Stimulated activated CD8-positive, alpha-beta memory T cell treated with anti-CD3 and anti-CD28 coated beads, Interleukin-7, amount 100 ng/mL, for 48 hours (primary cell): ENCODE measurements around the gene S100A9.
"Not testable (repeated sequence)": the region's sequence is repeated elsewhere in the genome, so short reads cannot be mapped to it uniquely, and the experiment has no call there.

ENCODE experiments used
- DNase-seq, 2 donors: peaks; one replicate each; pipeline ENCODE4 v3.0.0-alpha.2; 2020; ENCODE audit warnings: low read depth in 1 of 2; ENCODE audit errors: extremely low read depth in 1 of 2

S100A9 gene

DNA sequence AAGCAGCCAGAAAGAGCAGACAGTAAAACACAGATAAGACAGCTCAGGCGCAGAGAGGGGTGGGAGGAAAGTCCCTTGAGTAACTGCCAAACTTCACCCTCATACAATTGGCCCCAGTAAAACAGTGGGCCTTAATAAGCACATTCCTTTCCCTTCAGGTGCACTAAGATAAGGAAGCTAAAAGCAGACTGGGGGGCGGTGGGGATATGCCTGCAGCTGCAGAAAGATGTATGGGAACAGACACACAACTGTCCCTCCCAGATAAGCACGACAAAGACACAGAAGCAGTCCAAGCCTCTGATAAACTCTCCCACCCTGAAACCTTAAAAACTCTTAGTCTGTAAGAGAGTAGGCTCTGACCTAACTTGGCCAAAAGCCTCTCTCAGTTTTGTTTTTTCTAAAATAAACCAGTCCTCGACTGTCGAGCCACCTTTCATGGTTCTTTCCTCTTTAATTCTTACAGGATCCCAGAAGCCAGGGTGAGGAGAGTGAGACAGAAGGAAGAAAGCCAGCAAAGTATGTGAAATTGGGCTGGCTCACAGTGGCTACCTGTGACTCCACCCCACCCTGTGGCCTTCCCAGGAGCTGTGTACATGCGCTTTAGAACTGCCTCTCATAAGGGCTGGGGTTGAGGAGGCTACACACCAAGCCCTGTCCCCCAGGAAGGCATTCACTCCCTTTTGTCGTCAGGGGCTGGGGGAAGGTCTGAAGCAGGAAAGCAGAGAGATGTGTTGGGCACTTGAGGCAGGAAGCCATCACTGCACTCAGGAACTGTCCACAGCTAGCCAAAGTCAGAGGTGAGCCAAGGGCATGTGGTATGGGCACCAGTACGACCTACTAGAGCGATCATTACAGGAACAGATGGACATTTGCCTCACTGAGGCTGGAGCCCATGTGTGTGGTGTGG, 13.6 kb upstream of the S100A9 start:
- no peak for DNase-seq

DNA sequence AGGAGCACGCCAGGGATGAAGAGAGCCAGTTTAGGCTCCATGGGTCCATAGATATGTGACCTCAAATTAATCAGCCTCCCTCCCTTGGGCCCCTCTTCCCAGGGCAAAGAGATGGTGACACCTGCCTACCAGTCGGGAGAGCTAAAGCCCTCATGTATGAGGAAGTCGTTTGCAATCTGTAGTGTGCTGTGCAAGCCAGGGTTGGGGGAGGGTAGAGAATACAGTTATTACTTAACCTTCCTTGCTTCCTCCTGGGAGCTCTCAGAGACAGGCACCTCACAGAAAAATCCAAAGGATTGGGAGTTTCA, 13.0 kb upstream of the S100A9 start:
- no peak for DNase-seq

DNA sequence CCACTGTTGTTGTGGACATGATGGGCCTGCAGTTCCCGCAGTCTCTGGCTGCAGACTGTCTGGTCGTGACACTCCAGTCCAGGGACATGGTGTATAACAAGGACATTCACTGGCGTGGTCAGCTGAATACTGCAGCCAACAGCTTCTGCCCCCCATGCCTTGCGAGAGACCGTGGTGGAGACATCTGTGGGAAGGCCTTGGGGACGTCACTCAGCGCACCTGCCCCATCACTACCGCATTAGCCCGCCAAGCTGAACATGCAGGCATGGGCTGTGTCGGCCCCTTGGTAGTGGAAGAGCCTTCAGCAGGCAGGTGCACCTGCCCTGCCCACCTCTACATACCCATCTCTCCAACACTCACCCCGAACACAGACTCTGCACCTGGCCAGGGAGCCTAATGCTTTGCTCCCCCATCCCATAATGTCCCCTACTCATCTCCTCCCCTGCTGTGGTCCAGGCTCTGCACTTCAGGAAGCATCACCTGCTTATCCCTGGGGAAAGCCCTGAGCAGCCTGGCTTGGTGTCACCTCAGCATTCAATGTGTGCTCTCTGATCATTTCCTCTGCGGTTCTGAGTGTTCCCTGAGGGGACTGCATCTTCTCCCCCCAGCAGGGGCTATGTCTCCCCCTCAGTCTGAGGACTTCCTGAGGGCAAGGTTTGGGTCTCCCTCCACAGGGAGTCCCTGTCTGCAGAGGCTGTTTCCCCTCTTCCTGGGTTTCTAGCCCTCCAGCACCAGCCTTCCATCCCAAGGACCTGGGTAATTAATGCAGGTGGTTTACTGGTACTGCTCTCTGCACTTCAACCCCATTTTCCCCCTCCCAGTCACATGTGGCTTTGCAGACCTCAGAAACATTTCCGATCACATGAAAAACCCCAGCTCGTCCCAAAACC, 12.2 kb upstream of the S100A9 start:
- no peak for DNase-seq

DNA sequence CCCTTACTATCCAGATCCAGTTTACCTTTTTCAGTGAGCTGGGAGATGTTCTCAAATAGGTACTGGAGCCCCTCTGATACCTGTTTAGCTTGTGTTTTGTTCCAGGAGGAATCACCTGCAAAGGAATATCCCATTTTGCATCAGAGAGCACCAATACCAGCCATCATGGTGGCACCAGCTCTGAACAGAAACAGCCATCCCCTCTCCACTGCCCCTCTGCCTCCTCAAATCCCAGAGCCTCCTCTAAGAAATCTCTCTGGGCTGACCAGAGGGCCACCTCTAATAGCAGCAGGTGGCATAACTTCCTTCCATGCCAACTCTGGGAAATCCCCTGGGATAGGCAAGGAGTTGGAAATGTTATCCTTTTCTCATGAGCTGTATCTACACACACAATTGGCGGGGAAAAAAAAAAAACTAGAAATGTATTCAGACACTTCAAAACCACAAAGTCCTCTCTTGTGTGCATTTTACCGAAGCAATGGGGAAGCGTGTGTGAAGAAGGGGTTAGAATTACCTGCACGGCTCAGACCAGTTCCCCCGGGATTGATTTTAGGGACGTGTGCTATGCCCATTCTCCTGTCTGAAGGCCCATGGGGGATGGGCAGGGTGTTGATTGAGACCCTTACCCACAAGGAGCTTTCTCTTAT, 11.5 kb upstream of the S100A9 start:
- no peak for DNase-seq

DNA sequence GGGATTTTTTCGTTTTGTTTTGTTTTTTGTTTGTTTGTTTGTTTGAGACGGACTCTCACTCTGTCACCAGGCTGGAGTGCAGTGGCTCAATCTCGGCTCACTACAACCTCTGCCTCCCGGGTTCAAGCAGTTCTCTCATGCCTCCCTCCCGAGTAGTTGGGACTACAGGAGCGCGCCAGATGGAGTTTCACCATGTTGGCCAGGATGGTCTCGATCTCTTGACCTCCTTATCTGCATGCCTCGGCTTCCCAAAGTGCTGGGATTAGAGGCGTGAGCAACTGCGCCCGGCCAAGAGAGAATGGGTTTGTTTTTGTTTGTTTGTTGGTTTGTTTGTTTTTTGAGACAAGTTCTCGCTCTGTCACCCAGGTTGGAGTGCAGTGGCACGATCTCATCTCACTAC, 10.6 kb upstream of the S100A9 start:
- not testable (repeated sequence) for DNase-seq

DNA sequence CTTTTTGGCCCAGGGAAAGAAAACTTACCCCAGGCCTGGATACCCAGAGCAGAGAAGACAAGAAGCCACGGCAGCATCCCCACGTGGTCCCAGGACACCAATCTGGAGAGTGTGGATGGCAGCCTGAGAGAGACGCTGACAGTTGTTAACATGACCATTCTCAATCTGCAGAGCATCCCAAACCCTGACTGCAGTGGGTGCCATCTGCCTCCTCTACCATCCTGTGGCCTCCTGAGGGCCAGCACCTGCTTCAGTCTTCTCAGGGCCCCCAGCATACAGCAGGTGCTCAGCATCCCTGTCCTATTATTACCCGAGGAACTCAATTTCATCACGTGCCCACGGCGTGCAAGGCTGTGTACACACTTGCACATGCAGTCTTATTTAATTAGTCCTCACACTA, 9.8 kb upstream of the S100A9 start:
- no peak for DNase-seq

DNA sequence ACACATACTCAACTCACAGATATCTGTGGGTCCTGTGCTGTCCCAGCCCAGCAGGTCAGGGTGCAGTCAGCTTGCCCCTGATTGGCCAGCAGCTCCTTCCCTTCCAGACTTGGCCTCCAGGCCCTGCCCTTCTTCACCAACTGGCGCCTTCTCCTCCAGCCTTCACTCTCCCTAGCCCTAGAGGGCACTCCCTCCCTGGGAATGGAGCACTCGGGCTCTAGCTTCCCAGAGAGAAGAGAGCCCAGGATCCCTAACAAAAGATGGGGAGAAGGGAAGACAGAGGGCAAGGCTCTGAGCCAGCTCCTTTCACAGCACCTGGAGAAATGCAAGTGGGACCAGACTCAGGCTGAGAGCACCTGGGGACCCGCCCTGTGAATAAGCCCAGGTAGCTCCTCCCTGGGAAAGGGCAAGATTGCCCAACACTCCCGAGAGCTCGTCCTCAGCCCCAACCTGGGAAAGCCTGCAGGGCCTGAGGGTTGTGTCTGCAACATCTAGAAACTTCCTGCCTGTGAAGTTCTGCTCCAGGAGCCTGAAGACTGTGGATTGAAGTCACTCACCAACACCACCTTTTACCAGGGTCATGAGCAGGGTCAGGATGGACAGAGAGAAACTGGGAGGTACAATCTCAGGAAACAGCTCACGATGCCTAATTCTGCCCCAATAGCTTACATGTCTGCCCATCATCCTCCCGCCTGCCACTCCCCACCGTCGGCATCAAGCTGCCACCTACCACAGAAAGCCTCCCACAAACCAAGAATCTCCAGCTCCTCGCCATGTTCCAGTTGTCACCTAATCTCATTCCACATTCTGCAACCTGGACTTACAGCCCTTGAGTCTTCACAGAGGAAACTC, 8.9 kb upstream of the S100A9 start, which contains the start of gene PGLYRP4:
PGLYRP4 (minus strand) TSS at position 331 of the 852 bp plus-strand sequence. CDS start 909 bp downstream, outside the sequence.
- no peak for DNase-seq

DNA sequence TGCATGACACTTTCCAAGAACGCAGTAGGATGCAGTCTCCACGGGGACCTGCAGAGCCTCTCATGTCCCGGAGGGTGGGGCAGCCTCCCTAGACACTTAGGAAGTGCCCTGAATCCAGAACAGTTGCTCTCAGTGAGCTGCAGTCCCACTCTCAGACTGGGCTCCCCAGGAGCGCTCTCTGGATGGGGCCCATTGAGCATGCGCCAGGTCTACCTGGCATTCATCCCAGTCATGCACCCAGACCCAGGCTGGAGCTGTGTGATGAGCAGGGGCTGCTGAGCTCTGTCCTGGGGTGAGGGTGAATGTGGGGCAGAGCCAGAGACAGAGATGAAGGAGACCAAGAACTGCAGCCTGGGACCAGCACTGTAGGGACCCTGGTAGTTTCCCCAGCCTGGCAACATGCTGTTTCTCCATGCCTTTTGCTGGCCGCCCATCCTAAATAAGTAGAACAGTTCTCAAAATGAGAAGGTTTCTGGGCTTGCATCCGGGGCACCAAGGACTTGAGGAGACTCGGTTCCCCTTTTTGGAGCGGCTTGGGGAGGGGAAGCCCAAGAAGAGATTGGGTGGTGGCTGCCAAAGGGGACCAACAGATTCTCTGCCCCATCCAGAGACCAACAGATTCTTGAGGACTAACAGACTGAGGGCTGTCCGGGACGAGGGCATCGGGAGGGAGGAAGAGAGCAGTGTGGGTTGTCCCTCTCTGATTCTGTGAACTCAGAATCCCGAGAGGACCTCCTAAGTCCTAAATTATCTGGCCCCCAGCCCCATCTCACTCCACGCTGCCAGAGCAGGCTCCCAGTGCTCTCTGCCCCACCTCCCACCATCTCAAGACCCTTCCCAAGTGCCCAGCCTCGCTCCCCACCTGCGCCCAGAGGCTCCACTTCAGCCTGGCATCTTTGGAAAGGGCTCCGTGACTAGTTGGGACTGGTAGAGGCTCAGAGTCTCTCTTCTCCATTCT, 8.0 kb upstream of the S100A9 start:
- no peak for DNase-seq

DNA sequence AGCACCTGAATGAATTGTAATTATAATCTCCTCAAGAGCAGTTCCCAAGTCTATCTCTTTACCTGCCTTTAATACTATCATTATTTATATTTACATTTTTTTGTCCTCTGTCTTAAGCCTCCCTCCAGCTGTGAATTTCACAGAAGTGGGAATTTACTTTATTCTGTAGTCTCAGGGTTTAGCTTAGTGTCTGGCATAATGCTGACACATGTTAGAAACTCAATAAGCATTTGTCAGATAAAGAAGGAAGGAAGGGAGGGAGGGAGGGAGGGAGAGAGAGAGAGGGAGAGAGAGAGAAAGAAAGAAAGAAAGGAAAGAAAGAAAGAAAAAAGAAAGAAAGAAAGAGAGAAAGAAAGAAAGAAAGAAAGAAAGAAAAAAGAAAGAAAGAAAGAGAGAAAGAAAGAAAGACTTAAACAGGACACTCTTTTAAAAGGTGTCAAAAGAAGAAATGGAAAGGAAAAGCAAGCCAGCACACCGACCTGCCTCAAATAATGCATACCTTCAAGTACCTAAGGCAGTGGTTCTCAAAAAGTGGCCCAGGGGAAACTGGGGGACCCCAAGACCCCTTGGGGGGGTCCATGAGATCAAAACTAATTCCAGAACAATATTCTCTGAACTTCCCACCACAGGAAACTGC, 7.2 kb upstream of the S100A9 start:
- DNase-seq = no peak

DNA sequence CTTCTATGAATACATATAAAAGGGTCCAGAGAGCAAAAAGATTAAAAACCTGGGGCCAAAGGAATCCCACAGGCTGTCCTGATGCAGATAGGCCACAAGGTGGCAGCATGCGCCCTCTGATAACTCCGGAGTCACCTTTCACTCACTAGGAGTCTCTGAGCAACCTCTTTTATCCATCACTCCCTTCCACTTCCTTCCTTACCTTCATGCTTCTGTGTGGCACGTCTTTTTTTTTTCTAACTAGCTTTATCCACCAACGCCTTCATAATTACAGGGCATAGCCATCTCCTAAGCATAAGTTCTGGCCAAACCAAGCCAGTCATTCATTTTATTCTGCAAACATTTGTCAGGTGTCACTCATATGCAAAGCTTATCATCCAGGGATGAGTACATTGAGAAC, 5.1 kb upstream of the S100A9 start:
- peak; percentile 13 to 30 for DNase-seq

DNA sequence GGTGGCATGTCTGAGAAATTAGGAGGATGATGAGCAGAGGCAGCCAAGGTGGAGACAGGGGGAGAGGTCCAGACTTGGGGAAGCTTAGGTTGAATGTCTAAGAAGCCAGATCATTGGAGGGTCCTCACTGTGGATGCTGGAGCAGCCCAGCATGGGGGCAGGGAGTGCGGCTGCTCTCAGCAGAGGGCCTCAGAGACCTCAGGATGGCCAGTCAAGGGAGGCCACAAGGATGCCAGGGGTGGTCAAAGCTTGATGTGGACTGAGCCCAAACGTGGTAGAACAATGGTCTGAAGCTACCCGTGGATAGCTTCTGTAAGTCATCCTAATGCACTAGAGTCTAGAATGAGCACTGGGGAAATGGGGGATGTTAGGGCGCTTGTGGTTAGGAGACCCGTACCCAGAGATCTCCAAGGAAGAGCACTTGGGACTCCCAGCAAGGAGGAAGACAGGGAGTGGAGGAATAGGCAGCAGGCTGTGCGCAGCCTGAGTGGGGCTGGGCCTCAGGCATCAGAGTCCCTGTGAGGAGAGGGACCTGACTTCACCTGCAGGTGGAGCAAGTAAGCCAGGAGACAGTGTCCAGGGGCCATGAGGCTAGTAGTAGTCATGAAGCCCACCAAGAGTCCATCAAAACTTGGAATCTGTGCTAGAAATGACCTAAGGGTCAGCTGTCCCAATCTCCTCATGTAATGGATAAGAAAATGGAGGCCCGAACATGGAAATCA, 4.3 kb upstream of the S100A9 start:
- DNase-seq = no peak

DNA sequence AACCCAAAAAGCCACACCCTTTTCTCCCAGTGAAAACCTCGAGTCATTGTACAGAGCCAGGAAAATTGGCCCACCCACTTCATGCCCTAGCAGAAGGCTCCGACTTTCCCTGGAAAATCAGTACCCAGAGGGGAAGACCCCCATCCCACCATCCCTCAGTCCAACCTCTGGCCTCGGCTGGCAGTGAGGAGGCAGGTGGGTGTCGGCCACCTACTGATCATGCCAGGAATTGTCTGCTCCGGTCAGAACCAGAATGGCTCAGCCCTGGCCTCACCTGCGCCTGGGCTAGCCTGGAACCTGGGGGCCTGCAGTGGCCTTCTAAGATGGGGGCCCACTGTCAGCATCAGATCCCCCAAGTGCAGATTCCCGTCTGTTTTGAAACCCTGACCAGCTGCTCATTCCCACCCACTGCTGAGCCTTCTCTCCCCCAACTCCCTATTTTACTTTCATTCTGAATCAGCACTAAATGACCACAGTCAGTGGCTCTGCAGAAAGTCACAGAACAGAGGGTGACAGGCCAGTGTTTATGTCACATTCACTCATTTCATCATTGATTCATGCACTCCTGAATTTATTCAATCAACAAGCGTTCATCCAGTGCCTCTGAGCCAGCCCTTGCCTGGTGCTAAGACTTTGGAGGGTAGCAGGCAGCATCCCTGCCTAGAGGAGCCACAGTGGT, 3.0 kb upstream of the S100A9 start:
- DNase-seq = no peak

DNA sequence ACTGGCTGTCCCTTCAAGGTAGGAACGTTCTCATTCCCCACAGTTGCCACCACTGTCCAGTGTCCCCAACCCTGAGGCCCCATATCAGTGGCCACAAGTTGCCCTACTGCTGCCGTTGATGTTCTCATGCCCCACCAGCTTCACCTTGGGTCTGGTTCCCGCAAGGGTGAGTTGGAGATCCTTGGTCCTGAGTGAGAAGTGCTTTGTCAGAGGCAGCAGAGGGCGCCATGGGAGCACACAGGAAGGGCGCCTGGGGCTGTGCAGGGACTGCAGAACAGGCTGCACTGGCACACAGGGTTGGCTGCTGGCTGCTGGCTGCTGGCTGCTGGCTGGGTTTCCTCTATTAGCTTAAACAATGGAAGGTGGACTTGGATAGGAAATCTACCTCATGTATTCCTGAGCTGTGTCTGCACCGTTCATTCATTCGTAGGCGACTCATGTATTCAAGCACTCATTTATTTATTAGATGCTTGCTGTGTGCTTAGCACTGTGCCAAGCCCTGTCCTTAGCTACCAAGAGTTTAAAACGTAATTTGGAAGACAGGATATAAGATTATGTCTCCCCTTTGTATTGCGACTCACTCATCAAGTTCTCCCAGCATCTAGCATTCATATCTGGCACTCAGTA, 2.1 kb upstream of the S100A9 start:
- DNase-seq = peak in 1 of 2 donors; percentile 20

DNA sequence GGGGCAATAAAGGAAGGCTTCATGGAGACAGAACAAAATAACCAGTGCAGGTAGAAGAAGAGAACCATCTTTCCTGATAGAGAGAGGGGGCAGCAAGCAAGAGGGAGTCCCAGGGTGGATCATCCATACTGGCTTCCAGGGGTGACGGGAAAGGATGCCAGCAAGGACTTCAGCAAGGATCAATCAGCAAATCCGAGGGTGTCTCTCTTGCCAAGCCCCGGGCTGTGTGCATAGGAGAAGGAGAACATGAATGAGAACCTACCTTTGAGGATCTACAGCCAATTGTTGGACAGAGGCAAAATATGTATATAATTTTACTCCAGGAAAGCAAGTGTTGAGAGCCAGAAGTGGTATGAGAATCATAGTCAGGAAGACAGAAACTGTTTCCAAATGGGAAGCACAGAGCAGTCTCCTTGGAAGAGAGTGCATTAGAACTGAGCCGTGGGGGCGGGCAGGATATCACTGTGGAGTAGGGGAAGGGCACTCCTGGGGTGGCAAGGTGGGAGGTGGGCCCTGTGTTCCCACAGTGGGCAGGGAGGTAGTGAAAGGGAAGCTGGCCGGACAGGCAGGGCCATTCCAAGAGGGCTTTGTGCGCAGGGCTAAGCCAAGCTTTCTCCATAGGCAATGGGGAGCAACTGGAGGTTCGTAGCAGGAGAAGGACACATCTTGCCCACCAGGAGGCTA, 1.1 kb upstream of the S100A9 start:
- DNase-seq = no peak

DNA sequence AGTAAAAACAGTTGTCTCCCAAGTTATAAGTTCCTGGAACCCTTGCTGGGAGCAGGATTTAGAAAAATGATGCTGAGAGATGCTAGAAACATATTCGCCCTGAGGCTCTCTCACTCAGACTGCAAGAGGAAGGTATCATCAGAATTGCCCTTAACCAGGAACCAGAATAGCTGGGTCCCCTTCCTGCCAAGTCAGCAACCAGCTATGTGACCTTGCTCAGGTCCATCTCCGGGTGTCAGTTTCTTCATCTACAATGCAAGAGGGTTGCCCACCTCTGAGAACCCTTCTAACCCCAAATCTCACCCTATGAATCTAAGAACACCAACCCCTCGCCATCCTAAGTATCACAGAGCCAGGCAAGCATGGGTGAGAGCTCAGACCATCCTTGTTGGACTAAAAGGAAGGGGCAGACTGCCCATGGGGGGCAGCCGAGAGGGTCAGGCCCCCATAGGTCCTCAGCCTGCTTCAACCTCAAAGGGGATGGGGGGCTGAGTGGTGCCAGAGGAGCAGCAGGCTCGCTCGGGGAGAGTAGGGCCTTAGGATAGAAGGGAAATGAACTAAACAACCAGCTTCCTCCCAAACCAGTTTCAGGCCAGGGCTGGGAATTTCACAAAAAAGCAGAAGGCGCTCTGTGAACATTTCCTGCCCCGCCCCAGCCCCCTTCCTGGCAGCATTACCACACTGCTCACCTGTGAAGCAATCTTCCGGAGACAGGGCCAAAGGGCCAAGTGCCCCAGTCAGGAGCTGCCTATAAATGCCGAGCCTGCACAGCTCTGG, 390 bp upstream of the S100A9 start:
- no peak for DNase-seq

DNA sequence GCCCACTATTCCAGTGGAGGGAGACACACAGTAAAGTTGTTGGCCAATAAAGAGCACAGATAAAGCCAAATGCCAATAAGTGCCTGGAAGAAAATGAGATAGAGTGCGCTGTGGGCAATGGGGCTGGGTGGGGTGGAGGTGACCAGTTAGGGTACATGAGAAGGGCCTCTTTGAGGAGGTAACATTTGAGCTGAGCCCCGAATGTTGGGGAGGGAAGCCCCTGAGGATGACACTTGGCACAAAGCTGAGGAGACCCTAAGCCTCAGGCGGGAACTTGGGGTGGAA, 979 bp downstream of the S100A9 start:
- DNase-seq = no peak
